ENCODE data around the gene SLC16A2. TPM values are rescaled to one million over a fixed set of nuclear protein-coding genes. Genes with fewer than 3 reads are reported as not detected.

The SLC16A2 gene
- total RNA-seq, 2 donors from 2014 or later = 6.4 to 8.3 TPM

- no peaks in the 10 kb centered on the region for H3K27me3 ChIP-seq
- no peaks in the 10 kb centered on the region for H3K4me1 ChIP-seq
- no peak overlapping the region for H3K4me3 ChIP-seq
- no peaks in the 10 kb centered on the region for H3K36me3 ChIP-seq
- peak; percentile 63 for DNase-seq (ENCODE audit: low spot score)
- no peak overlapping the region for H3K27ac ChIP-seq
- TF ChIP-seq CTCF (IDR thresholded peaks at IDR 0.05) = no peak
- H3K9me3 ChIP-seq = no peaks in the 10 kb centered on the region
Observed at GRCh38 chrX:74519870-74520269, 98.6 kb downstream of the SLC16A2 start.

GRCh38 chrX:74520291-74520690 lies 99.0 kb downstream of the SLC16A2 start:
- Histone ChIP-seq H3K9me3 (no peaks in the 10 kb centered on the region), H3K36me3 (no peaks in the 10 kb centered on the region), H3K27me3 (no peaks in the 10 kb centered on the region), H3K4me3 (no peak overlapping the region), H3K4me1 (no peaks in the 10 kb centered on the region), H3K27ac (no peak overlapping the region)
- TF ChIP-seq CTCF (IDR thresholded peaks at IDR 0.05) = no peak
- peak; percentile 18 for DNase-seq (ENCODE audit: low spot score)

- no peaks in the 10 kb centered on the region for H3K36me3 ChIP-seq
- H3K4me1 ChIP-seq = no peaks in the 10 kb centered on the region
- peak; percentile 47 for DNase-seq (ENCODE audit: low spot score)
- no peak overlapping the region for H3K4me3 ChIP-seq
- H3K9me3 ChIP-seq = no peaks in the 10 kb centered on the region
- H3K27me3 ChIP-seq = no peaks in the 10 kb centered on the region
- TF ChIP-seq CTCF (IDR thresholded peaks at IDR 0.05) = no peak
- no peak overlapping the region for H3K27ac ChIP-seq
Observed at GRCh38 chrX:74520896-74521295, 99.6 kb downstream of the SLC16A2 start.

- TF ChIP-seq CTCF (IDR thresholded peaks at IDR 0.05) = no peak
- Histone ChIP-seq H3K4me3 (no peak overlapping the region), H3K4me1 (peaks cover 0 to 4% of the 10 kb centered on the region in 2 donors), H3K36me3 (no peaks in the 10 kb centered on the region), H3K9me3 (no peaks in the 10 kb centered on the region), H3K27ac (peak overlapping the region in 1 of 2 donors; percentile 10), H3K27me3 (no peaks in the 10 kb centered on the region)
- peak; percentile 62 for DNase-seq (ENCODE audit: low spot score)
Observed at GRCh38 chrX:74521961-74522751, 100.9 kb downstream of the SLC16A2 start.

GRCh38 chrX:74523224-74523623 lies 101.9 kb downstream of the SLC16A2 start:
- Histone ChIP-seq H3K4me1 (peaks cover 0 to 5% of the 10 kb centered on the region in 2 donors), H3K4me3 (no peak overlapping the region), H3K27ac (no peak overlapping the region), H3K9me3 (no peaks in the 10 kb centered on the region), H3K27me3 (no peaks in the 10 kb centered on the region), H3K36me3 (no peaks in the 10 kb centered on the region)
- no peak for TF ChIP-seq CTCF (IDR thresholded peaks at IDR 0.05)
- DNase-seq (ENCODE audit: low spot score) = no peak
